Dermis blood vessel endothelial cell (primary cell): ENCODE measurements around the gene PRPSAP2. TPM values are rescaled to one million over a fixed set of nuclear protein-coding genes. Genes with fewer than 3 reads are reported as not detected.
"Not testable (repeated sequence)": the region's sequence is repeated elsewhere in the genome, so short reads cannot be mapped to it uniquely, and the experiment has no call there.

ENCODE experiments used
- DNase-seq: peaks from one replicate; pipeline ENCODE4 v3.0.0; 2010
- total RNA-seq: library from RNA; depleted of rRNA; stranded (reverse); fragments of >200 nt; gene quantifications from 2 replicates; pipeline ENCODE4 v1.2.3, GENCODE V29; 2014

The PRPSAP2 gene
- 50.4 and 51.9 TPM in 2 replicates for total RNA-seq

GRCh38 chr17:18857864-18858566 is at the start of gene PRPSAP2:
TSS of gene PRPSAP2 (plus strand) at chr17:18858131. CDS start at chr17:18865834, 7,703 bp downstream.
- peak; percentile 95 for DNase-seq

- DNase-seq = not testable (repeated sequence)
Measured at GRCh38 chr17:18815924-18816323, 42.0 kb upstream of the PRPSAP2 start.

GRCh38 chr17:18816489-18817371 is 41.2 kb upstream of the PRPSAP2 start:
- DNase-seq = peak; percentile 81

GRCh38 chr17:18821430-18821829 is 36.5 kb upstream of the PRPSAP2 start:
- peak; percentile 28 for DNase-seq

- not testable (repeated sequence) for DNase-seq
Measured at GRCh38 chr17:18827613-18828012, 30.3 kb upstream of the PRPSAP2 start.

- DNase-seq = no peak
Measured at GRCh38 chr17:18848501-18848900, 9.4 kb upstream of the PRPSAP2 start.

- DNase-seq = no peak
Measured at GRCh38 chr17:18850679-18851078, 7.3 kb upstream of the PRPSAP2 start.

- DNase-seq = no peak
Measured at GRCh38 chr17:18851201-18851600, 6.7 kb upstream of the PRPSAP2 start.

GRCh38 chr17:18854956-18855355 is 3.0 kb upstream of the PRPSAP2 start:
- no peak for DNase-seq

GRCh38 chr17:18855831-18856569 is 1.9 kb upstream of the PRPSAP2 start:
- peak; percentile 97 for DNase-seq

GRCh38 chr17:18856570-18856915 is 1.4 kb upstream of the PRPSAP2 start:
- DNase-seq = no peak

GRCh38 chr17:18858567-18859245 is 775 bp downstream of the PRPSAP2 start:
- DNase-seq = peak; percentile 7

GRCh38 chr17:18859256-18859655 is 1.3 kb downstream of the PRPSAP2 start:
- DNase-seq = peak; percentile 6

GRCh38 chr17:18860161-18860972 is 2.4 kb downstream of the PRPSAP2 start:
- DNase-seq = no peak

- DNase-seq = no peak
Measured at GRCh38 chr17:18862011-18862410, 4.1 kb downstream of the PRPSAP2 start.

- not testable (repeated sequence) for DNase-seq
Measured at GRCh38 chr17:18864996-18865395, 7.1 kb downstream of the PRPSAP2 start.

- no peak for DNase-seq
Measured at GRCh38 chr17:18866866-18867813, 9.2 kb downstream of the PRPSAP2 start.

- no peak for DNase-seq
Measured at GRCh38 chr17:18877104-18877645, 19.2 kb downstream of the PRPSAP2 start.

GRCh38 chr17:18888766-18889290 is 30.9 kb downstream of the PRPSAP2 start:
- peak; percentile 40 for DNase-seq

GRCh38 chr17:18889658-18890057 is 31.7 kb downstream of the PRPSAP2 start:
- peak; percentile 4 for DNase-seq
